Fibroblast of lung (primary cell): ENCODE data around the gene ABR. TPM values are rescaled to one million over a fixed set of nuclear protein-coding genes. Genes with fewer than 3 reads are reported as not detected.

Source experiments
- DNase-seq, 2 donors: peaks; one replicate each; pipeline versions ENCODE4 v3.0.0 to v3.0.0-alpha.2; 2010; ENCODE audit warnings: low read depth in 2 of 2
- H2AFZ ChIP-seq: 2 replicates; pipeline ENCODE4 v1.5.1; 2012; ENCODE audit warnings: low read length, control low read depth, inconsistent platforms
- H3K27ac ChIP-seq: 2 replicates; pipeline ENCODE4 v1.5.1; 2011; ENCODE audit warnings: low read length, control low read depth; ENCODE audit not compliant: insufficient read depth
- H3K27me3 ChIP-seq: 2 replicates; pipeline ENCODE4 v1.5.1; 2011; ENCODE audit warnings: mild to moderate bottlenecking, low read length; ENCODE audit not compliant: control insufficient read depth, insufficient read depth
- H3K36me3 ChIP-seq: 2 replicates; pipeline ENCODE4 v1.5.1; 2011; ENCODE audit warnings: low read length; ENCODE audit not compliant: control insufficient read depth, insufficient read depth
- H3K4me1 ChIP-seq: 2 replicates; pipeline ENCODE4 v1.5.1; 2011; ENCODE audit warnings: low read length; ENCODE audit not compliant: control insufficient read depth, insufficient read depth; ENCODE audit errors: extremely low read depth
- H3K4me2 ChIP-seq: 2 replicates; pipeline ENCODE4 v1.5.1; 2011; ENCODE audit warnings: low read length, control low read depth; ENCODE audit not compliant: insufficient read depth; ENCODE audit errors: extremely low read depth
- H3K4me3 ChIP-seq, 4 experiments: fragments of 200-600 bp in 1 of 4; sonication (generic) in 1 of 4; replicated peaks in 1 of 4; 2 replicates each; pipeline ENCODE4 v1.5.1; 2011 to 2016; ENCODE audit warnings: low read length in 4 of 4, low read depth in 3 of 4, mild to moderate bottlenecking in 3 of 4, control low read depth in 2 of 4, inconsistent platforms in 1 of 4, mixed read lengths in 1 of 4; ENCODE audit not compliant: insufficient read depth in 1 of 4; ENCODE audit errors: control extremely low read depth in 1 of 4
- H3K79me2 ChIP-seq: 2 replicates; pipeline ENCODE4 v1.5.1; 2012; ENCODE audit warnings: mild to moderate bottlenecking, low read length, inconsistent platforms; ENCODE audit not compliant: control insufficient read depth, insufficient read depth
- H3K9ac ChIP-seq: 2 replicates; pipeline ENCODE4 v1.5.1; 2011; ENCODE audit warnings: mild to moderate bottlenecking, low read length, control low read depth; ENCODE audit not compliant: insufficient read depth
- H3K9me3 ChIP-seq: 2 replicates; pipeline ENCODE4 v1.5.1; 2012; ENCODE audit warnings: low read depth, low read length; ENCODE audit not compliant: control insufficient read depth, insufficient read depth
- H4K20me1 ChIP-seq: 2 replicates; pipeline ENCODE4 v1.5.1; 2011; ENCODE audit warnings: low read length; ENCODE audit not compliant: control insufficient read depth, insufficient read depth; ENCODE audit errors: extremely low read depth
- EZH2 ChIP-seq: IDR thresholded peaks from 2 replicates; pipeline ENCODE4 v1.5.1; 2012; ENCODE audit warnings: low read length, control low read depth, mild to moderate bottlenecking; ENCODE audit errors: missing control alignments
- polyA plus RNA-seq, 2 donors: library from polyadenylated mRNA; depleted of rRNA in 1 of 2; stranded (reverse) in 1 of 2; unstranded in 1 of 2; fragments of >200 nt; gene quantifications; 2 replicates each; pipeline ENCODE4 v1.2.1, GENCODE V29; 2011 to 2012; ENCODE audit warnings: missing spikeins in 1 of 2
- total RNA-seq: library from RNA; depleted of rRNA; stranded (reverse); fragments of >200 nt; gene quantifications from 2 replicates; pipeline ENCODE4 v1.2.1, GENCODE V29; 2014
- TF ChIP-seq, protein P1 (sequence below), 2 donors: IDR thresholded peaks in 1 of 2; conservative IDR thresholded peaks in 1 of 2; 1 replicate in 1 of 2; 2 replicates in 1 of 2; pipeline ENCODE4 v1.5.1; 2011 to 2012; ENCODE audit warnings: low read length in 2 of 2, control low read depth in 1 of 2, inconsistent platforms in 1 of 2, low read depth in 1 of 2, mild to moderate bottlenecking in 1 of 2

Gene ABR
- total and polyA plus RNA-seq, 2 donors (not counting 1 experiment from before 2014, with no cell fraction given): 43.7 to 84.7 TPM

DNA sequence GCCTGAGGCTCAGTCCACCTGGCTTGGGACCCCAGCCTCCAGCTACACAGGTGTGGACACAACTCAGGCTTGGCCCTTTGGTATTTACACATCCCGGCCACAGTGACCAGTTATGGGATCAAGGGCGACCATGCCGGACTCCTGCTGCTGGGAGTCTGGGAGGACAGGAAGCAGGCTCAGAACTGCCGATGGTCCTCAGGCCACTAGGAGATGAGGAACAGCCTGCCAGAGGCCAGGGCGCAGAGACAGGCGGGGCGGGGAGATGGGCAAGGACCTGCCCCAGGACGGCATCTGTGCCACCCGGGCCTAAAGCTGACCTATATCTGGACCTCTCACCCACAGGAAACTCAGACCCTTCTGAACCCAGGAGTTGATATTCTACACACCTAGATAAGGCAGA lies 212.7 kb downstream of the ABR start:
- peaks cover 24% of the 10 kb centered on the region for H3K79me2 ChIP-seq
- H4K20me1 ChIP-seq: no peaks in the 10 kb centered on the region
- no peaks in the 10 kb centered on the region for H3K27me3 ChIP-seq

DNA sequence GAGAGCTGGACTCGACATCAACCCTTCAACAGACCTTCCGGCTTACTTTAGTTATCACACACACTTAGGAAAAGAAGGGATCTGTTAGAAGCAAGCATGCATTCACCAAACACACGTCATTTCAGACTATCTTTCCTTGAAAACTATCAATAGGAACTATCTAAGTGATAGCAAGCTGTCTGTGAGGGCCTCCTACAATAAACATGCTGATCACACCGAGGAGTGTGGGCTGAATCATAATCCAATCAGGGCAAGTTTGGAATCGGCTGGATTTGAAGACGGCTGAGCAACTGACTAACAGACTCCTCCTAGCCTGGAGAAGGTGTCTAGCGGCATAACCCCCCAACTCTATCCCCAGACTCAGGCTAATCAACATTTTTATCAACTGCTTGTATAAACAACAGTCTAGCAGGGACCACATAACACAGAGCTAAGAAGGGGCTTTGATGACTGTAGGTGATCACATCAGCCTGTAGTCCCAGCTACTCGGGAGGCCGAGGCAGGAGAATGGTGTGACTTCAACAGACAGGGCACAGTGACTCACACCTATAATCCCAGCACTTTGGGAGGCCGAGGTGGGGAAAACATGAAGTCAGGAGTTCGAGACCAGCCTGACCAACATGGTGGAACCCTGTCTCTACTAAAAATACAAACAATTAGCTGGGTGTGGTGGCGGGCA lies 214.3 kb downstream of the ABR start:
- Histone ChIP-seq H3K4me2 (no peak overlapping the region), H3K27ac (no peak overlapping the region)

More for the DNA sequence above, 212.7 kb downstream of the ABR start:
- TF ChIP-seq, protein P1, sequence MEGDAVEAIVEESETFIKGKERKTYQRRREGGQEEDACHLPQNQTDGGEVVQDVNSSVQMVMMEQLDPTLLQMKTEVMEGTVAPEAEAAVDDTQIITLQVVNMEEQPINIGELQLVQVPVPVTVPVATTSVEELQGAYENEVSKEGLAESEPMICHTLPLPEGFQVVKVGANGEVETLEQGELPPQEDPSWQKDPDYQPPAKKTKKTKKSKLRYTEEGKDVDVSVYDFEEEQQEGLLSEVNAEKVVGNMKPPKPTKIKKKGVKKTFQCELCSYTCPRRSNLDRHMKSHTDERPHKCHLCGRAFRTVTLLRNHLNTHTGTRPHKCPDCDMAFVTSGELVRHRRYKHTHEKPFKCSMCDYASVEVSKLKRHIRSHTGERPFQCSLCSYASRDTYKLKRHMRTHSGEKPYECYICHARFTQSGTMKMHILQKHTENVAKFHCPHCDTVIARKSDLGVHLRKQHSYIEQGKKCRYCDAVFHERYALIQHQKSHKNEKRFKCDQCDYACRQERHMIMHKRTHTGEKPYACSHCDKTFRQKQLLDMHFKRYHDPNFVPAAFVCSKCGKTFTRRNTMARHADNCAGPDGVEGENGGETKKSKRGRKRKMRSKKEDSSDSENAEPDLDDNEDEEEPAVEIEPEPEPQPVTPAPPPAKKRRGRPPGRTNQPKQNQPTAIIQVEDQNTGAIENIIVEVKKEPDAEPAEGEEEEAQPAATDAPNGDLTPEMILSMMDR (conservative IDR thresholded peaks at IDR 0.05 in 1 of 2, IDR thresholded peaks at IDR 0.05 in 1 of 2; ENCODE audit: low read depth in 1 of 2, low read length in 2 of 2): no peak
- TF ChIP-seq EZH2: no peak
- DNase-seq: no peak
- Histone ChIP-seq H3K9me3 (no peaks in the 10 kb centered on the region), H3K4me3 (no peak overlapping the region), H3K27ac (no peak overlapping the region), H2AFZ (no peak overlapping the region), H3K9ac (no peak overlapping the region), H3K4me2 (no peak overlapping the region), H3K4me1 (peaks cover 2% of the 10 kb centered on the region), H3K36me3 (no peaks in the 10 kb centered on the region)

GRCh38 chr17:964876-965275 lies 214.9 kb downstream of the ABR start:
- Histone ChIP-seq H2AFZ (no peak overlapping the region), H3K4me3 (no peak overlapping the region), H3K4me2 (no peak overlapping the region), H4K20me1 (no peaks in the 10 kb centered on the region), H3K27me3 (no peaks in the 10 kb centered on the region), H3K36me3 (no peaks in the 10 kb centered on the region), H3K79me2 (peaks cover 20% of the 10 kb centered on the region), H3K9me3 (no peaks in the 10 kb centered on the region), H3K4me1 (peaks cover 2% of the 10 kb centered on the region), H3K9ac (no peak overlapping the region), H3K27ac (no peak overlapping the region)
- DNase-seq: peak in 1 of 2 donors; percentile 40
- no peak for TF ChIP-seq EZH2
- TF ChIP-seq, protein P1 (conservative IDR thresholded peaks at IDR 0.05 in 1 of 2, IDR thresholded peaks at IDR 0.05 in 1 of 2; ENCODE audit: low read depth in 1 of 2, low read length in 2 of 2): no peak

More for the DNA sequence above, 214.3 kb downstream of the ABR start:
- Histone ChIP-seq H2AFZ (no peak overlapping the region), H3K36me3 (no peaks in the 10 kb centered on the region), H3K4me1 (peaks cover 2% of the 10 kb centered on the region), H3K4me3 (no peak overlapping the region), H3K79me2 (peaks cover 23% of the 10 kb centered on the region), H3K27me3 (no peaks in the 10 kb centered on the region), H3K9ac (no peak overlapping the region), H3K9me3 (no peaks in the 10 kb centered on the region), H4K20me1 (no peaks in the 10 kb centered on the region)
- DNase-seq: peak; percentile 22 to 67
- TF ChIP-seq EZH2: no peak
- TF ChIP-seq, protein P1 (conservative IDR thresholded peaks at IDR 0.05 in 1 of 2, IDR thresholded peaks at IDR 0.05 in 1 of 2; ENCODE audit: low read depth in 1 of 2, low read length in 2 of 2): no peak
